PC-3 (cell line): ENCODE data around the gene SEPTIN3. TPM values are rescaled to one million over a fixed set of nuclear protein-coding genes. Genes with fewer than 3 reads are reported as not detected.

Source experiments
- ATAC-seq: fragments of 200-7000 bp; cut with Tn5 transposase; 2 replicates; pipeline ENCODE4 v1.9.1; 2020; ENCODE audit warnings: mild to moderate bottlenecking, moderate library complexity
- BruUV-seq: library from RNA; stranded (reverse); fragments of 400-500 nt; replicated peaks from 2 replicates; lab custom pipeline; 2021; lab: Mats Ljungman, UMichigan
- CTCF ChIA-PET: fragments of 300-600 bp; sonication (Branson Sonifier 250); formaldehyde crosslinking; loops from one replicate; lab custom pipeline; 2022; ENCODE audit warnings: antibody characterized with exemption; lab: Charles Lee
- POLR2A ChIA-PET: fragments of 300-600 bp; sonication (Branson Sonifier 250); formaldehyde crosslinking; loops from one replicate; lab custom pipeline; 2022; ENCODE audit warnings: antibody characterized with exemption; ENCODE audit not compliant: unreplicated experiment; lab: Charles Lee
- DNase-seq: peaks from one replicate; pipeline ENCODE4 v3.0.0-alpha.2; 2015
- H2AFZ ChIP-seq: fragments of 300-600 bp; sonication (generic); 2 replicates; pipeline ENCODE4 v1.6.0; 2016; ENCODE audit warnings: antibody characterized with exemption, low read length
- H3F3A ChIP-seq: fragments of 300-600 bp; sonication (generic); one replicate; pipeline ENCODE4 v1.6.0; 2017; ENCODE audit warnings: antibody characterized with exemption, low read length, control low read depth, mild to moderate bottlenecking; ENCODE audit not compliant: unreplicated experiment
- H3K27ac ChIP-seq: fragments of 300-600 bp; sonication (generic); 2 replicates; pipeline ENCODE4 v1.5.1; 2016; ENCODE audit warnings: mild to moderate bottlenecking, low read length
- H3K27me3 ChIP-seq: fragments of 300-600 bp; sonication (generic); 2 replicates; pipeline ENCODE4 v1.6.1; 2016; ENCODE audit warnings: low read length, mixed read lengths
- H3K36me3 ChIP-seq: fragments of 300-600 bp; sonication (generic); 2 replicates; pipeline ENCODE4 v1.6.1; 2016; ENCODE audit warnings: low read depth, mixed run types, low read length, mixed read lengths
- H3K4me1 ChIP-seq: fragments of 300-600 bp; sonication (generic); 2 replicates; pipeline ENCODE4 v1.5.1; 2016; ENCODE audit warnings: low read length; ENCODE audit not compliant: insufficient read depth
- H3K4me2 ChIP-seq: fragments of 300-600 bp; sonication (generic); 2 replicates; pipeline ENCODE4 v1.6.0; 2016; ENCODE audit warnings: low read length
- H3K4me3 ChIP-seq: fragments of 300-600 bp; sonication (generic); 2 replicates; pipeline ENCODE4 v1.5.1; 2016; ENCODE audit warnings: mild to moderate bottlenecking, low read length, mixed read lengths
- H3K79me2 ChIP-seq: fragments of 300-600 bp; sonication (generic); 2 replicates; pipeline ENCODE4 v1.6.1; 2017; ENCODE audit warnings: low read length, mixed read lengths
- H3K9ac ChIP-seq: fragments of 300-600 bp; sonication (generic); 2 replicates; pipeline ENCODE4 v1.6.0; 2016; ENCODE audit warnings: mild to moderate bottlenecking, low read length
- H3K9me2 ChIP-seq: fragments of 300-600 bp; sonication (generic); replicated peaks from 2 replicates; pipeline ENCODE4 v1.6.1; 2016; ENCODE audit warnings: mixed run types, low read length, mixed read lengths
- H3K9me3 ChIP-seq: fragments of 300-600 bp; sonication (generic); 2 replicates; pipeline ENCODE4 v1.6.1; 2016; ENCODE audit warnings: low read length, mixed read lengths
- H4K20me1 ChIP-seq: fragments of 300-600 bp; sonication (generic); 2 replicates; pipeline ENCODE4 v1.6.1; 2016; ENCODE audit warnings: low read length, mixed read lengths
- EZH2 ChIP-seq: fragments of 300-600 bp; sonication (generic); IDR thresholded peaks from one replicate; pipeline ENCODE4 v1.6.1; 2017; ENCODE audit warnings: antibody characterized with exemption, mild to moderate bottlenecking, low read length; ENCODE audit not compliant: unreplicated experiment
- EZH2phosphoT487 ChIP-seq: fragments of 300-600 bp; sonication (generic); IDR thresholded peaks from 2 replicates; pipeline ENCODE4 v1.6.1; 2018; ENCODE audit warnings: mild to moderate bottlenecking, antibody characterized with exemption, low read length, borderline replicate concordance
- intact Hi-C: fragments of 100-400 bp; cut with micrococcal nuclease; formaldehyde crosslinking; loops from 2 replicates; pipeline ENCODE4 v1.9.0; 2023
- total RNA-seq: library from RNA; depleted of rRNA; stranded (reverse); fragments of >200 nt; gene quantifications from 2 replicates; pipeline ENCODE4 v1.2.3, GENCODE V29; 2014
- TF ChIP-seq, protein P1 (sequence below): fragments of 300-600 bp; sonication (generic); conservative IDR thresholded peaks from 2 replicates; pipeline ENCODE4 v1.5.1; 2017; ENCODE audit warnings: antibody characterized with exemption, low read depth, mild to moderate bottlenecking, low read length

Gene SEPTIN3
- total RNA-seq, 1 experiment from 2014 or later, result 1.2 TPM

DNA sequence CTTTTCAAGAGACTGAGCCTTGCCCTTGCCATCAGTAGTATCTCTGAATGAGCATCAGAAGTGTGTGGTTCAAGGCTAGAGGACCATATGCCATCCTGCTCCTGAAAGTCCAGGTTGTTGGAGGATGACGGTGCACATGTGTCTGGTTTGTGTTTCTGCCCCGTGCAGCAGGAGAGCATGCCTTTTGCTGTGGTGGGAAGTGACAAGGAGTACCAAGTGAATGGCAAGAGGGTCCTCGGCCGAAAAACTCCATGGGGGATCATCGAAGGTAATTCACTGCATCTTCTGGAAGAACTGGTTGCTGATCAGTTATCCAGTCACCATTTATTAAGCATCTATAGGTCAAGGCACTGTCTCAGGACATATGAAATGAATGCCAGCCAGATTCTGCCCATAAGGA is 23.3 kb downstream of the SEPTIN3 start:
- no peak overlapping the region for H2AFZ ChIP-seq
- CTCF ChIA-PET, result no interaction called here
- POLR2A ChIA-PET, result no interaction called here

DNA sequence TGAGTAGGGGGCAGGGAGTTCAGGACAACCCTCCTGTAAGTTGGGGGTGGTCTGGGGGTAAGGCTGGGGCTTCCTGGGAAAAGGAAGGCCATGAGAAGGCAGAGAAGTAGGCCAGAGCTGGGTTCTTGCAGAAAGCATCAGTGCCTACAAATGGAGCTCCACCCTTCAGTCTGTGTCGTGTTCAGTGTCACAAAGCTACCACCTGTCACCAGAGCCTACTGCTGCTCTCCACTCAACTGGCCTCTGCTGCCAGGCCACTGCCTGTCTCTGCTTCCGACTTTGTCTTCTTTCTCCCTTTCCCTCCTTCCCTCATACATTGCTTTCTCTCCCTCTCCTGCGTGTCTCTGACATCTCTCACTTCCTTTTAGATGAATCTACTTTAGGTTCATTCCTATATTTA is 26.0 kb downstream of the SEPTIN3 start:
- Histone ChIP-seq H3K36me3 (no peaks in the 10 kb centered on the region), H3K4me2 (no peak overlapping the region), H3K79me2 (no peaks in the 10 kb centered on the region), H3K4me1 (no peaks in the 10 kb centered on the region), H4K20me1 (no peaks in the 10 kb centered on the region), H3K27ac (no peak overlapping the region), H2AFZ (no peak overlapping the region), H3K27me3 (no peaks in the 10 kb centered on the region), H3F3A (no peaks in the 10 kb centered on the region), H3K9me3 (no peaks in the 10 kb centered on the region), H3K9ac (no peak overlapping the region), H3K9me2 (no peaks in the 10 kb centered on the region), H3K4me3 (no peak overlapping the region)
- no peak for ATAC-seq
- intact Hi-C loops, result no loop called here
- no TSS peak for BruUV-seq
- POLR2A ChIA-PET, result no interaction called here
- CTCF ChIA-PET, result interaction anchor here (0.7 kb wide), 1 partner anchor 29 kb away, joined by 4 read pairs; no protein-coding TSS in a partner anchor
- no peak for DNase-seq
- TF ChIP-seq EZH2 (no peak), EZH2phosphoT487 (no peak)
- TF ChIP-seq, protein P1, sequence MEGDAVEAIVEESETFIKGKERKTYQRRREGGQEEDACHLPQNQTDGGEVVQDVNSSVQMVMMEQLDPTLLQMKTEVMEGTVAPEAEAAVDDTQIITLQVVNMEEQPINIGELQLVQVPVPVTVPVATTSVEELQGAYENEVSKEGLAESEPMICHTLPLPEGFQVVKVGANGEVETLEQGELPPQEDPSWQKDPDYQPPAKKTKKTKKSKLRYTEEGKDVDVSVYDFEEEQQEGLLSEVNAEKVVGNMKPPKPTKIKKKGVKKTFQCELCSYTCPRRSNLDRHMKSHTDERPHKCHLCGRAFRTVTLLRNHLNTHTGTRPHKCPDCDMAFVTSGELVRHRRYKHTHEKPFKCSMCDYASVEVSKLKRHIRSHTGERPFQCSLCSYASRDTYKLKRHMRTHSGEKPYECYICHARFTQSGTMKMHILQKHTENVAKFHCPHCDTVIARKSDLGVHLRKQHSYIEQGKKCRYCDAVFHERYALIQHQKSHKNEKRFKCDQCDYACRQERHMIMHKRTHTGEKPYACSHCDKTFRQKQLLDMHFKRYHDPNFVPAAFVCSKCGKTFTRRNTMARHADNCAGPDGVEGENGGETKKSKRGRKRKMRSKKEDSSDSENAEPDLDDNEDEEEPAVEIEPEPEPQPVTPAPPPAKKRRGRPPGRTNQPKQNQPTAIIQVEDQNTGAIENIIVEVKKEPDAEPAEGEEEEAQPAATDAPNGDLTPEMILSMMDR, result no peak

More for the DNA sequence above, 23.3 kb downstream of the SEPTIN3 start:
- no peak for DNase-seq
- intact Hi-C loops, result no loop called here
- no TSS peak for BruUV-seq
- Histone ChIP-seq H3K9me3 (no peaks in the 10 kb centered on the region), H3K27me3 (no peaks in the 10 kb centered on the region), H3K4me1 (no peaks in the 10 kb centered on the region), H3K36me3 (no peaks in the 10 kb centered on the region), H4K20me1 (no peaks in the 10 kb centered on the region), H3K27ac (no peak overlapping the region), H3K9ac (no peak overlapping the region), H3K9me2 (no peaks in the 10 kb centered on the region), H3K4me2 (no peak overlapping the region), H3K79me2 (no peaks in the 10 kb centered on the region), H3K4me3 (no peak overlapping the region), H3F3A (no peaks in the 10 kb centered on the region)
- TF ChIP-seq, protein P1, result no peak
- no peak for ATAC-seq

DNA sequence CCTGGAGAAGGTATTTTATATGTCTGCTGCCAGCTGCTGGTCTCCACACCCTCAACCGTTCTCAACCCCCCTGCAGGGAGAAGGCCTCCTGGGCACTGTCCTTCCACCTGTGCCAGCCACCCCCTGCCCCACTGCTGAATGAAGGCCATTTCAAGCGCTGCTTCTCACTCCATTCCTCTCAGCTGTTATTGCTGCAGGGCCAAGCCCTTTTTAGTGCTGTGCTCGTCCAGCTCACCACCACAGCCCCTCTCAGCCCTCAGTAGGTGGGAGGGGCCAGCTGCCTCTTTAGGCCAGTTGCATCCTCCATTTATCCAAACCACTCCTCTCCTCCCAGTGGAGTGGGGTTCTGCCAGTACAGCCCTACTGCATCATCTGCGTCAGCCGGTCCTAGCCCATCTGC is 27.6 kb downstream of the SEPTIN3 start:
- intact Hi-C loops, result no loop called here
- ChIA-PET POLR2A (no interaction called here), CTCF (interaction anchor here (0.5 kb wide), 1 partner anchor 26 kb away, joined by 7 read pairs; no protein-coding TSS in a partner anchor)
- Histone ChIP-seq H3K79me2 (no peaks in the 10 kb centered on the region), H3K4me2 (no peak overlapping the region), H3K9me2 (no peaks in the 10 kb centered on the region), H3K9ac (no peak overlapping the region), H3K27ac (no peak overlapping the region), H3K9me3 (no peaks in the 10 kb centered on the region), H3K36me3 (no peaks in the 10 kb centered on the region), H3K27me3 (no peaks in the 10 kb centered on the region), H3K4me3 (no peak overlapping the region), H2AFZ (no peak overlapping the region), H3F3A (no peaks in the 10 kb centered on the region), H4K20me1 (no peaks in the 10 kb centered on the region), H3K4me1 (no peaks in the 10 kb centered on the region)
- TF ChIP-seq EZH2 (no peak), EZH2phosphoT487 (no peak)
- TF ChIP-seq, protein P1, result no peak
- DNase-seq (no peak), ATAC-seq (no peak)
- BruUV-seq, result no TSS peak
